IMR-90 (cell line): Measurements from ENCODE around the gene TULP4.

Experiments
- BHLHE40 ChIP-seq: fragments of 150-350 bp; IDR thresholded peaks from 2 replicates; pipeline ENCODE4 v1.6.1; 2016; ENCODE audit warnings: mild to moderate bottlenecking, low read depth, low read length
- CEBPB ChIP-seq: IDR thresholded peaks from 2 replicates; pipeline ENCODE4 v1.6.1; 2012; ENCODE audit warnings: low read depth, low read length, improper control_type of control experiment
- FOS ChIP-seq: fragments of 150-350 bp; IDR thresholded peaks from 2 replicates; pipeline ENCODE4 v1.6.1; 2016; ENCODE audit warnings: low read depth, low read length
- MAFK ChIP-seq: IDR thresholded peaks from 2 replicates; pipeline ENCODE4 v1.6.1; 2012; ENCODE audit warnings: low read depth, low read length, improper control_type of control experiment
- MAZ ChIP-seq: IDR thresholded peaks from 2 replicates; pipeline ENCODE4 v1.6.1; 2012; ENCODE audit warnings: low read depth, mild to moderate bottlenecking, low read length, improper control_type of control experiment, moderate library complexity, borderline replicate concordance
- MXI1 ChIP-seq: IDR thresholded peaks from 2 replicates; pipeline ENCODE4 v1.6.1; 2012; ENCODE audit warnings: low read depth, mild to moderate bottlenecking, low read length, moderate library complexity, borderline replicate concordance
- POLR2A ChIP-seq: IDR thresholded peaks from 2 replicates; pipeline ENCODE4 v1.6.1; 2012; ENCODE audit warnings: mild to moderate bottlenecking, low read depth, low read length
- RAD21 ChIP-seq: IDR thresholded peaks from 2 replicates; pipeline ENCODE4 v1.6.1; 2012; ENCODE audit warnings: low read length, improper control_type of control experiment
- TF ChIP-seq, protein P1 (sequence below): conservative IDR thresholded peaks from 2 replicates; pipeline ENCODE4 v1.5.1; 2012; ENCODE audit warnings: mild to moderate bottlenecking, low read depth, low read length, improper control_type of control experiment
- TF ChIP-seq, protein P2 (sequence below): fragments of 150-350 bp; IDR thresholded peaks from 2 replicates; pipeline ENCODE4 v1.6.1; 2017; ENCODE audit warnings: mild to moderate bottlenecking, antibody characterized with exemption, low read length, low read depth

DNA sequence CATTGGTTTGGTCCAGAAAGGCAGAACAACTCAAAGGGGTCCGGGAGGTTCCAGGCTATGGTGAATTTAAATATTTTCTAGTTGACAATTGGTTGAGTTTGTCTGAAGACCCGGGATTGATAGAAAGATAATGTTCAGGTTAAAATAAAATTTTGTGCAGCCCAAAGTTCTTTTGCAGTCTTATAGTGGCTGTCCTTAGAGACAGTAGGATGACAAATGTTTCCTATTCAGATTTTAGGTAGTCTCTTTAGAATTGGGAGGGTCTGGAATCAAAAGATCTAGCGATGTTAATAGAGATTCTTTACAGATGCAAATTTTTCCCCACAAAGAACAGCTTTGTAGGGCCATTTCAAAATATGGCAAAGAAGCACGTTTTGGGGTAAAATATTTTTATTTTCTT is 109.1 kb downstream of the TULP4 start:
- TF ChIP-seq, protein P1, sequence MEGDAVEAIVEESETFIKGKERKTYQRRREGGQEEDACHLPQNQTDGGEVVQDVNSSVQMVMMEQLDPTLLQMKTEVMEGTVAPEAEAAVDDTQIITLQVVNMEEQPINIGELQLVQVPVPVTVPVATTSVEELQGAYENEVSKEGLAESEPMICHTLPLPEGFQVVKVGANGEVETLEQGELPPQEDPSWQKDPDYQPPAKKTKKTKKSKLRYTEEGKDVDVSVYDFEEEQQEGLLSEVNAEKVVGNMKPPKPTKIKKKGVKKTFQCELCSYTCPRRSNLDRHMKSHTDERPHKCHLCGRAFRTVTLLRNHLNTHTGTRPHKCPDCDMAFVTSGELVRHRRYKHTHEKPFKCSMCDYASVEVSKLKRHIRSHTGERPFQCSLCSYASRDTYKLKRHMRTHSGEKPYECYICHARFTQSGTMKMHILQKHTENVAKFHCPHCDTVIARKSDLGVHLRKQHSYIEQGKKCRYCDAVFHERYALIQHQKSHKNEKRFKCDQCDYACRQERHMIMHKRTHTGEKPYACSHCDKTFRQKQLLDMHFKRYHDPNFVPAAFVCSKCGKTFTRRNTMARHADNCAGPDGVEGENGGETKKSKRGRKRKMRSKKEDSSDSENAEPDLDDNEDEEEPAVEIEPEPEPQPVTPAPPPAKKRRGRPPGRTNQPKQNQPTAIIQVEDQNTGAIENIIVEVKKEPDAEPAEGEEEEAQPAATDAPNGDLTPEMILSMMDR, result no peak
- TF ChIP-seq BHLHE40, result no peak
- TF ChIP-seq MAFK, result no peak
- TF ChIP-seq RAD21, result no peak
- TF ChIP-seq POLR2A, result no peak
- no peak for TF ChIP-seq MAZ
- TF ChIP-seq, protein P2, sequence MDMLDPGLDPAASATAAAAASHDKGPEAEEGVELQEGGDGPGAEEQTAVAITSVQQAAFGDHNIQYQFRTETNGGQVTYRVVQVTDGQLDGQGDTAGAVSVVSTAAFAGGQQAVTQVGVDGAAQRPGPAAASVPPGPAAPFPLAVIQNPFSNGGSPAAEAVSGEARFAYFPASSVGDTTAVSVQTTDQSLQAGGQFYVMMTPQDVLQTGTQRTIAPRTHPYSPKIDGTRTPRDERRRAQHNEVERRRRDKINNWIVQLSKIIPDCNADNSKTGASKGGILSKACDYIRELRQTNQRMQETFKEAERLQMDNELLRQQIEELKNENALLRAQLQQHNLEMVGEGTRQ, result no peak
- TF ChIP-seq FOS, result no peak
- no peak for TF ChIP-seq CEBPB
- TF ChIP-seq MXI1, result no peak
